HG02970 (cell line): Measurements from ENCODE around the gene TBC1D5.
A peak's percentile ranks its signal among the peaks of the same experiment; 100 is the strongest.
"Not testable (repeated sequence)": the region's sequence is repeated elsewhere in the genome, so short reads cannot be mapped to it uniquely, and the experiment has no call there.

Source experiments
- ATAC-seq: cut with Tn5 transposase; IDR thresholded peaks from one replicate; pipeline ENCODE4 v1.9.1; 2021; ENCODE audit warnings: mild to moderate bottlenecking, moderate library complexity, moderate number of reproducible peaks; ENCODE audit not compliant: unreplicated experiment, low FRiP score

TBC1D5 gene

DNA sequence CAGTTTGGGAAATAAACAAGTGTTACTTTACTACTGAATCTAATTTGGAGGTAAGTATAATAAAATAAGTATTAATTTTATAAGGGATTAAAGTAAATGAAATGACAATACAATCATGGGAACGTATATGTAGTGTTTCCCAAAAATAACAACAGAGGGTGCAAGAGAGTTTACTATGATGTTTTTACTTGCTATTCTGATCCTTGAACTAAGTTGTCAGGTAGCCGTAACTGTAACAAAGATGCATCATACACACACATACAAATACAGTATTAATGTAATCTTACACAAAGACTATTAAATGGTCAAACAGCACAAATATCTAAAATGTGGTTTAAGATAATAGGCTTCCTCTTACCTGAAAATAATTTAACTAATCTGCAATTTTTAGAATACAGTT, 311.4 kb downstream of the TBC1D5 start:
- ATAC-seq, result no peak

DNA sequence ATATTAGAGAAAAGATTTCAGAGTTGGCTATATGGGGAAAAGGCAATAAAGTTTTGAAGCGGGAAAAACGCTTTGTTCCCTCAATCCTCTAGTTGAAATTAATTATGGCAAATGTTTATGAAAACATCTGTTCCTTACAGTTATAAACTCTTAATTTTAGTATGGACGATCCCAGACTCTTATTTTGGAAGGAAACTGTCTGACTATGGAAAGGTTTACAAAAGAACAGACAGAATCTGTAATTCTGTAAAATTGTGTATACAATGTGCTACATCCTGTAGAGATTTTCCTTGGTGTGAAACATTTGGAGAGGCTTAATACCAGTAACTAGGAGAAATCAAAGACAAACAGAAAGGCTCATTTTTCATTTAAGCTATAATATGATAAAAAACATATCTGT, 311.8 kb downstream of the TBC1D5 start:
- no peak for ATAC-seq

GRCh38 chr3:17423786-17424536, 318.5 kb downstream of the TBC1D5 start:
- ATAC-seq, result no peak

GRCh38 chr3:17422636-17423035, 319.8 kb downstream of the TBC1D5 start:
- no peak for ATAC-seq

- no peak for ATAC-seq
These were observed 321.8 kb downstream of the TBC1D5 start for GRCh38 chr3:17420668-17421067.

- ATAC-seq, result no peak
These were observed 329.4 kb downstream of the TBC1D5 start for GRCh38 chr3:17412950-17413530.

- ATAC-seq, result no peak
These were observed 331.1 kb downstream of the TBC1D5 start for GRCh38 chr3:17411157-17411877.

- ATAC-seq, result no peak
These were observed 334.9 kb downstream of the TBC1D5 start for GRCh38 chr3:17407576-17407975.

GRCh38 chr3:17404548-17404947, 337.9 kb downstream of the TBC1D5 start:
- no peak for ATAC-seq

DNA sequence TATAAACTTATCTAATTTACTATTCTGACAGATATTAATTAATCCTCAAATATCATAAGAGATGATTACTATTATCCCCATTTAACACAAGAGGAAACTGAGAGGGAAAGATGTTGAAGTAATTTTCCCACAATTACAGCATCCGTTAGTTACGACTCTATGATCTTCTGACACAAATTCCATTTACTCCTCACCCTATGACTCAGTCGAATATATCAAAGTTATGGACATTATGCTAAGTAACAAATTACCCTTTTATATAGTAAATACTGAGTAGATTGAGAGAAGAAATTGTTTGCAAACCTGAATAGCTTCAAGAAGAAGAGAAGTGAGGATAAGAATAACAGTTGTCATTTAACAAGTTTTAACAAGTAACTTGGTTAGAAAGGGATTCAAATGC, 340.0 kb downstream of the TBC1D5 start:
- ATAC-seq, result no peak

DNA sequence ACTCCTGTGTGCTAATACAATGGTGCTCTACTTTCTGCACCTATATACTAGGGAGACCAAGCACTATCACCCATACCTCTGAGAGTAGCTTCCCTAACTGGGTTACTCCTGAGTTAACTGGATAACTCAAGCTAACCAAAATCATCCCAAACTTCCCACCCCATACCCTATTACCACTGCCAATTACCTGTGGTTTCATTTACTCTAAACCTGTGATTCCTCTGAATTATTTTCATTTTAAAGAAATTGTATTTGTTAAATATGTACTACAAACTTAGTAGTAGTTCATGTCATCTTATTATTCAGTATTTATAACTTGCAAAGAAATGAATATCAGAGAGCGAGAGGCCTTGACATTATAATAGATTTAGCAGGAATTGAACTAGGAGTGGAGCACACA, 340.5 kb downstream of the TBC1D5 start:
- no peak for ATAC-seq

DNA sequence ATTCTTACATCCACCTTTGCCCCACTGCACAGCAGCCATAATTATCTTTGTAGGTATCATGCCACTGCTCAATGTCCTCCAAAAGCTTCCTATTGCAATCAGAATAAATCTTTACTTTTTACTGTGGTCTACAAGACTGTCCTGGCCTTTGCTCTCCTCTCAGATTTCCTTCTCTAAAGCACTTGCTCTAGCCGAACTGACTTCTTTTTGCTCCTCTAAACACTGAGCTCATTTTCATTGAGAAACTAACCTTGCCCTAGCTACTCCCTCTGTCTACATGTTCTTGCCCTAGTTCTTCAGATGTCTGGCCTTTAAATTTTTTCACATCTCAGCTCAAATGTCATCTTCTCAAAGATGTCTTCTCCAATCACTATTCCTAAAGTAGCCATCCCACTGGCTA, 342.8 kb downstream of the TBC1D5 start:
- peak; percentile 38 for ATAC-seq

- peak; percentile 77 for ATAC-seq
These were observed 343.4 kb downstream of the TBC1D5 start for GRCh38 chr3:17398959-17399551.

DNA sequence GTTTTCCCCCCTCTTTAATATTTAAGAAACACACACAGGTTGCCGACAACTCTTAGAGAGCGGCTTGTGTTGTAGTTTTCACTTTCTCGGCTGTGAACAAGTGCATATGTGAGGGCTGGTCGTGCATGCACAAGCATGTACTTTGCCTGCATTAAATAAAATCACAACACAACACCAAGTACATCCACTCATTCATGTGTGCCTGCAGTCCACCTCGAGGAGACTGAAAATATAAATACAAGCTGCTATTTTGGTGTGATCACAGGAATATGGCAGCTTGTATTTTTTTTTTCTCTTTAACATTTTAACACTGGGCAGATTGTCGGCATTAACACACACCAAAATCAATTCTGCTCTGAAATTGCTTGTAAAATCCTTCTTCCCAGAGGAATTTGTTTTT, 346.4 kb downstream of the TBC1D5 start:
- ATAC-seq, result no peak

DNA sequence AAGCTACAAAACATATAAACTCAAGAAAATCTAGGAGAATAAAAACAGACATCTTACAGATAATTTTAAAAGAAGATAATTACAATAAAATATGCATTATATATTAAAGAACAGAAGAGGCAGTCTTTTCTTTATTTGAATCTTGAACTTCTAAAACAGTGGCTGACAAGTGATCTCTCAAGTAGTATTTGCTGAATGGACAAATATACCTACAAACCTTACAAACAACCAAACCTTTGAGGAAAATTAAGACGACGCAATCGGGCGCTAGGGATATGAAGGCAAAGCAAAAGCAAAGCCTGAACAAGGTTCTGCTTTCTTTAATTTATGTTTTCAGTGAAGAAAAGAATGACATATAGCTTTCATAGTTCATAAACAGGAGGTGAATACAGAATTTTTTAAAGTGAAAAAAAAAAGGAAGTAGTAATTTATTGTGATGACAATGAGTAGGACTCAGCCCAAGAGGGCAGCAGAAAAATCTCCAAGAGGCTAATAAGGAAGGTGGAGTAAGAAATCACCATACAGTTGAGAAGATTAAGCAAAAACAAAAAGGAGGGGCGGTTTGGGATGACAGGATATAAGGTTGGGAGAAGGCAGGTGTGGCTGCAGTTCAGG, 347.8 kb downstream of the TBC1D5 start:
- ATAC-seq, result no peak

GRCh38 chr3:17392516-17392915, 349.9 kb downstream of the TBC1D5 start:
- ATAC-seq, result not testable (repeated sequence)

GRCh38 chr3:17390785-17391184, 351.6 kb downstream of the TBC1D5 start:
- no peak for ATAC-seq

DNA sequence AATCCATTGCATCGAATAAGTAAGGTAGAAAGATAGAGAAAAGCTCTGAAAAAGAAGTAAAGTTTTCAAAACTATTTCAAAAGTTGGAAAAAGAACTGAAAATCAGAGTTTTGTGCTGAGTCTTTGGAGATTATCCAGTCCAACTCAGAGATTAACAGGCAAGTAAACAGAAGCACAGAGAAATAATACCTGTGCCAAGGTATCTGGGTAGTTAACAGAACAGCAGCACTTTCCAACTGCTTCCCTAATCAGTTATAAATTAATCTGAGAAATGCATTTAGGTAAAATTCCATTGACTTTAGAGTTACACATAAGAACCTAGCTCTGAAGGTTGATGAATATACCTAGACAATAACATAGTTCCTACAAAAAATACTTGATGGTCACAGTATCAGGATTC, 355.3 kb downstream of the TBC1D5 start:
- no peak for ATAC-seq

- no peak for ATAC-seq
These were observed 356.0 kb downstream of the TBC1D5 start for GRCh38 chr3:17386432-17386831.

- no peak for ATAC-seq
These were observed 357.7 kb downstream of the TBC1D5 start for GRCh38 chr3:17384567-17385296.
